GM23338 (cell line): Measurements from ENCODE around the gene SLC30A10. TPM values are rescaled to one million over a fixed set of nuclear protein-coding genes. Genes with fewer than 3 reads are reported as not detected.

Source experiments
- ATAC-seq: fragments of 200-7000 bp; cut with Tn5 transposase; 3 replicates; pipeline ENCODE4 v1.9.1; 2020
- DNase-seq: peaks from one replicate; pipeline ENCODE4 v3.0.0-alpha.2; 2015; ENCODE audit warnings: low spot score
- H2AFZ ChIP-seq: fragments of 200-600 bp; sonication (generic); 2 replicates; pipeline ENCODE4 v1.8.0; 2016; ENCODE audit warnings: antibody characterized with exemption, mild to moderate bottlenecking, moderate library complexity
- H3F3A ChIP-seq: fragments of 200-600 bp; sonication (generic); replicated peaks from 2 replicates; pipeline ENCODE4 v1.8.0; 2017; ENCODE audit warnings: antibody characterized with exemption, mixed run types, low read depth
- H3K27ac ChIP-seq: fragments of 200-600 bp; sonication (generic); 2 replicates; pipeline ENCODE4 v1.6.1; 2016; ENCODE audit warnings: low read depth
- H3K27me3 ChIP-seq: fragments of 200-600 bp; sonication (generic); 2 replicates; pipeline ENCODE4 v1.8.0; 2016; ENCODE audit warnings: mild to moderate bottlenecking, mixed run types, moderate library complexity; ENCODE audit not compliant: insufficient read depth
- H3K36me3 ChIP-seq: fragments of 200-600 bp; sonication (generic); 2 replicates; pipeline ENCODE4 v1.8.0; 2016; ENCODE audit warnings: mild to moderate bottlenecking; ENCODE audit not compliant: insufficient read depth
- H3K4me1 ChIP-seq: fragments of 200-600 bp; sonication (generic); 2 replicates; pipeline ENCODE4 v1.8.0; 2016; ENCODE audit warnings: mild to moderate bottlenecking, moderate library complexity; ENCODE audit not compliant: insufficient read depth
- H3K4me2 ChIP-seq: fragments of 200-600 bp; sonication (generic); 2 replicates; pipeline ENCODE4 v1.7.1; 2017; ENCODE audit warnings: mixed run types
- H3K4me3 ChIP-seq: fragments of 200-600 bp; sonication (generic); 2 replicates; pipeline ENCODE4 v1.6.1; 2016; ENCODE audit warnings: mixed run types
- H3K79me2 ChIP-seq: fragments of 200-600 bp; sonication (generic); replicated peaks from 2 replicates; pipeline ENCODE4 v1.8.0; 2017; ENCODE audit warnings: mild to moderate bottlenecking; ENCODE audit not compliant: insufficient read depth
- H3K9me2 ChIP-seq: fragments of 200-600 bp; sonication (generic); 2 replicates; pipeline ENCODE4 v1.8.0; 2017; ENCODE audit not compliant: insufficient read depth
- H4K20me1 ChIP-seq: fragments of 200-600 bp; sonication (generic); replicated peaks from 2 replicates; pipeline ENCODE4 v1.8.0; 2017; ENCODE audit warnings: mild to moderate bottlenecking; ENCODE audit not compliant: insufficient read depth
- H3K27ac Mint-ChIP-seq: 2 replicates; pipeline ENCODE4 v1.8.0; 2020; ENCODE audit warnings: inconsistent platforms, mild to moderate bottlenecking, moderate library complexity, mixed read lengths
- H3K27me3 Mint-ChIP-seq: 3 replicates; pipeline ENCODE4 v1.8.0; 2022; ENCODE audit warnings: low read depth, mild to moderate bottlenecking, moderate library complexity, mixed read lengths, inconsistent platforms; ENCODE audit not compliant: insufficient read depth, poor library complexity
- H3K36me3 Mint-ChIP-seq: 3 replicates; pipeline ENCODE4 v1.8.0; 2021; ENCODE audit warnings: low read depth, mild to moderate bottlenecking, inconsistent platforms, moderate library complexity, mixed read lengths
- H3K4me1 Mint-ChIP-seq: 3 replicates; pipeline ENCODE4 v1.8.0; 2020; ENCODE audit warnings: mild to moderate bottlenecking, inconsistent platforms, mixed read lengths
- H3K4me3 Mint-ChIP-seq: 3 replicates; pipeline ENCODE4 v1.8.0; 2021; ENCODE audit warnings: moderate library complexity, mild to moderate bottlenecking, inconsistent platforms, mixed read lengths
- H3K9me3 Mint-ChIP-seq: 3 replicates; pipeline ENCODE4 v1.8.0; 2020; ENCODE audit warnings: moderate library complexity, mild to moderate bottlenecking, inconsistent platforms, mixed read lengths
- EZH2 ChIP-seq: fragments of 200-600 bp; sonication (generic); IDR thresholded peaks from one replicate; pipeline ENCODE4 v1.8.0; 2017; ENCODE audit warnings: antibody characterized with exemption, mild to moderate bottlenecking, low read depth; ENCODE audit not compliant: unreplicated experiment
- EZH2phosphoT487 ChIP-seq: fragments of 200-600 bp; sonication (generic); IDR thresholded peaks from one replicate; pipeline ENCODE4 v1.8.1; 2018; ENCODE audit warnings: antibody characterized with exemption; ENCODE audit not compliant: unreplicated experiment
- JUNB ChIP-seq: IDR thresholded peaks from one replicate; pipeline ENCODE4 v1.6.1; 2016; ENCODE audit warnings: antibody characterized with exemption; ENCODE audit not compliant: unreplicated experiment
- NANOG ChIP-seq: IDR thresholded peaks from 2 replicates; pipeline ENCODE4 v1.6.1; 2016; ENCODE audit warnings: antibody characterized with exemption, borderline replicate concordance
- POLR2AphosphoS5 ChIP-seq: IDR thresholded peaks from 2 replicates; pipeline ENCODE4 v1.6.1; 2016; ENCODE audit warnings: antibody characterized with exemption, low read depth
- REST ChIP-seq: IDR thresholded peaks from one replicate; pipeline ENCODE4 v1.6.1; 2018; ENCODE audit warnings: antibody characterized with exemption; ENCODE audit not compliant: unreplicated experiment
- STAT1 ChIP-seq: IDR thresholded peaks from one replicate; pipeline ENCODE4 v1.6.1; 2016; ENCODE audit warnings: antibody characterized with exemption; ENCODE audit not compliant: unreplicated experiment
- ZNF114 ChIP-seq: fragments of 250-450 bp; sonication (Bioruptor Pico); IDR thresholded peaks from 2 replicates; pipeline ENCODE4 v1.5.0; 2020; ENCODE audit warnings: mild to moderate bottlenecking, moderate library complexity
- polyA plus RNA-seq: library from polyadenylated mRNA; unstranded; fragments of >200 nt; fragmentation: Nextera tagmentation; extraction: Ambion mirVana; gene quantifications from 2 replicates; pipeline ENCODE4 v1.2.1, GENCODE V29; 2016
- total RNA-seq: library from RNA; depleted of rRNA; stranded (reverse); fragments of >200 nt; shearing (Covaris generic); gene quantifications from 2 replicates; pipeline ENCODE4 v1.2.3, GENCODE V29; 2014
- TF ChIP-seq, protein P1 (sequence below): fragments of 250-450 bp; sonication (Bioruptor Pico); IDR thresholded peaks from 2 replicates; pipeline ENCODE4 v1.5.0; 2020; ENCODE audit warnings: mild to moderate bottlenecking, moderate library complexity
- TF ChIP-seq, protein P2 (sequence below): IDR thresholded peaks from 2 replicates; pipeline ENCODE4 v1.6.1; 2016; ENCODE audit warnings: antibody characterized with exemption
- TF ChIP-seq, protein P3 (sequence below), 2 experiments: fragments of 200-600 bp in 1 of 2; sonication (generic) in 1 of 2; conservative IDR thresholded peaks; 2 replicates each; pipeline versions ENCODE4 v1.5.1 to v1.6.1; 2016 to 2017; ENCODE audit warnings: antibody characterized with exemption in 2 of 2, low read depth in 2 of 2, mild to moderate bottlenecking in 2 of 2, moderate library complexity in 1 of 2

Gene SLC30A10
- total and polyA plus RNA-seq, 2 experiments from 2014 or later = 0.47 to 1.1 TPM

DNA sequence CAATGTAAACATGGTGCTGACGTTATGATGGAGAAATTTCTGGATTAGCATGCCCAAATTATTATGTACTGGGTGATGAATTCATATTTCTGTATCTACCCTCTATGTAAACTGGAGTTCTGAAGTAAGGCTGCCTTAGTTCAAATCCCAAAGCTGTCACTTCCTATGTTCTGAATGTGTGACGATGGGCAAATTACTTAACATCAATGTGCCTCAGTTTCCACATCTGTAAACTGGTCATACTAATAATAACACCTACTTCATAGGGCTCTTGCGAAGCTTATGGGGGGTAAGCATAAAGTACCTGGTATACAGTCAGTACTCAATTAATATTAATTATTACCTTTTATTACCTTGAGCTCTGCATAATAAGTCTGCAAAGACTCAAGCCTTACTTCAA, 45.6 kb downstream of the SLC30A10 start:
- Histone ChIP-seq H3K79me2 (no peaks in the 10 kb centered on the region), H3K36me3 (no peaks in the 10 kb centered on the region), H4K20me1 (no peaks in the 10 kb centered on the region), H3K4me2 (no peak overlapping the region), H3F3A (no peaks in the 10 kb centered on the region), H3K4me3 (no peak overlapping the region), H3K4me1 (no peaks in the 10 kb centered on the region), H3K9me2 (no peaks in the 10 kb centered on the region), H3K27ac (no peak overlapping the region), H2AFZ (no peak overlapping the region), H3K27me3 (no peaks in the 10 kb centered on the region)
- DNase-seq (no peak), ATAC-seq (no peak)
- Mint-ChIP-seq H3K4me1 (peaks cover 8% of the 10 kb centered on the region), H3K36me3 (no peaks in the 10 kb centered on the region), H3K4me3 (no peak overlapping the region), H3K27me3 (no peaks in the 10 kb centered on the region), H3K27ac (no peak overlapping the region), H3K9me3 (peaks cover 11% of the 10 kb centered on the region)
- no peak for TF ChIP-seq POLR2AphosphoS5
- no peak for TF ChIP-seq EZH2
- TF ChIP-seq, protein P1, sequence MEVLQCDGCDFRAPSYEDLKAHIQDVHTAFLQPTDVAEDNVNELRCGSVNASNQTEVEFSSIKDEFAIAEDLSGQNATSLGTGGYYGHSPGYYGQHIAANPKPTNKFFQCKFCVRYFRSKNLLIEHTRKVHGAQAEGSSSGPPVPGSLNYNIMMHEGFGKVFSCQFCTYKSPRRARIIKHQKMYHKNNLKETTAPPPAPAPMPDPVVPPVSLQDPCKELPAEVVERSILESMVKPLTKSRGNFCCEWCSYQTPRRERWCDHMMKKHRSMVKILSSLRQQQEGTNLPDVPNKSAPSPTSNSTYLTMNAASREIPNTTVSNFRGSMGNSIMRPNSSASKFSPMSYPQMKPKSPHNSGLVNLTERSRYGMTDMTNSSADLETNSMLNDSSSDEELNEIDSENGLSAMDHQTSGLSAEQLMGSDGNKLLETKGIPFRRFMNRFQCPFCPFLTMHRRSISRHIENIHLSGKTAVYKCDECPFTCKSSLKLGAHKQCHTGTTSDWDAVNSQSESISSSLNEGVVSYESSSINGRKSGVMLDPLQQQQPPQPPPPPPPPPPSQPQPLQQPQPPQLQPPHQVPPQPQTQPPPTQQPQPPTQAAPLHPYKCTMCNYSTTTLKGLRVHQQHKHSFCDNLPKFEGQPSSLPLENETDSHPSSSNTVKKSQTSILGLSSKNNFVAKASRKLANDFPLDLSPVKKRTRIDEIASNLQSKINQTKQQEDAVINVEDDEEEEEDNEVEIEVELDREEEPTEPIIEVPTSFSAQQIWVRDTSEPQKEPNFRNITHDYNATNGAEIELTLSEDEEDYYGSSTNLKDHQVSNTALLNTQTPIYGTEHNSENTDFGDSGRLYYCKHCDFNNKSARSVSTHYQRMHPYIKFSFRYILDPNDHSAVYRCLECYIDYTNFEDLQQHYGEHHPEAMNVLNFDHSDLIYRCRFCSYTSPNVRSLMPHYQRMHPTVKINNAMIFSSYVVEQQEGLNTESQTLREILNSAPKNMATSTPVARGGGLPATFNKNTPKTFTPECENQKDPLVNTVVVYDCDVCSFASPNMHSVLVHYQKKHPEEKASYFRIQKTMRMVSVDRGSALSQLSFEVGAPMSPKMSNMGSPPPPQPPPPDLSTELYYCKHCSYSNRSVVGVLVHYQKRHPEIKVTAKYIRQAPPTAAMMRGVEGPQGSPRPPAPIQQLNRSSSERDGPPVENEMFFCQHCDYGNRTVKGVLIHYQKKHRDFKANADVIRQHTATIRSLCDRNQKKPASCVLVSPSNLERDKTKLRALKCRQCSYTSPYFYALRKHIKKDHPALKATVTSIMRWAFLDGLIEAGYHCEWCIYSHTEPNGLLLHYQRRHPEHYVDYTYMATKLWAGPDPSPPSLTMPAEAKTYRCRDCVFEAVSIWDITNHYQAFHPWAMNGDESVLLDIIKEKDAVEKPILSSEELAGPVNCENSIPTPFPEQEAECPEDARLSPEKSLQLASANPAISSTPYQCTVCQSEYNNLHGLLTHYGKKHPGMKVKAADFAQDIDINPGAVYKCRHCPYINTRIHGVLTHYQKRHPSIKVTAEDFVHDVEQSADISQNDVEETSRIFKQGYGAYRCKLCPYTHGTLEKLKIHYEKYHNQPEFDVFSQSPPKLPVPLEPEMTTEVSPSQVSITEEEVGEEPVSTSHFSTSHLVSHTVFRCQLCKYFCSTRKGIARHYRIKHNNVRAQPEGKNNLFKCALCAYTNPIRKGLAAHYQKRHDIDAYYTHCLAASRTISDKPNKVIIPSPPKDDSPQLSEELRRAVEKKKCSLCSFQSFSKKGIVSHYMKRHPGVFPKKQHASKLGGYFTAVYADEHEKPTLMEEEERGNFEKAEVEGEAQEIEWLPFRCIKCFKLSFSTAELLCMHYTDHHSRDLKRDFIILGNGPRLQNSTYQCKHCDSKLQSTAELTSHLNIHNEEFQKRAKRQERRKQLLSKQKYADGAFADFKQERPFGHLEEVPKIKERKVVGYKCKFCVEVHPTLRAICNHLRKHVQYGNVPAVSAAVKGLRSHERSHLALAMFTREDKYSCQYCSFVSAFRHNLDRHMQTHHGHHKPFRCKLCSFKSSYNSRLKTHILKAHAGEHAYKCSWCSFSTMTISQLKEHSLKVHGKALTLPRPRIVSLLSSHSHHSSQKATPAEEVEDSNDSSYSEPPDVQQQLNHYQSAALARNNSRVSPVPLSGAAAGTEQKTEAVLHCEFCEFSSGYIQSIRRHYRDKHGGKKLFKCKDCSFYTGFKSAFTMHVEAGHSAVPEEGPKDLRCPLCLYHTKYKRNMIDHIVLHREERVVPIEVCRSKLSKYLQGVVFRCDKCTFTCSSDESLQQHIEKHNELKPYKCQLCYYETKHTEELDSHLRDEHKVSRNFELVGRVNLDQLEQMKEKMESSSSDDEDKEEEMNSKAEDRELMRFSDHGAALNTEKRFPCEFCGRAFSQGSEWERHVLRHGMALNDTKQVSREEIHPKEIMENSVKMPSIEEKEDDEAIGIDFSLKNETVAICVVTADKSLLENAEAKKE = no peak
- TF ChIP-seq ZNF114 (CRISPR knock-in tag) = no peak
- TF ChIP-seq NANOG = no peak
- TF ChIP-seq STAT1 = no peak
- no peak for TF ChIP-seq REST
- TF ChIP-seq EZH2phosphoT487 = no peak
- TF ChIP-seq, protein P2, sequence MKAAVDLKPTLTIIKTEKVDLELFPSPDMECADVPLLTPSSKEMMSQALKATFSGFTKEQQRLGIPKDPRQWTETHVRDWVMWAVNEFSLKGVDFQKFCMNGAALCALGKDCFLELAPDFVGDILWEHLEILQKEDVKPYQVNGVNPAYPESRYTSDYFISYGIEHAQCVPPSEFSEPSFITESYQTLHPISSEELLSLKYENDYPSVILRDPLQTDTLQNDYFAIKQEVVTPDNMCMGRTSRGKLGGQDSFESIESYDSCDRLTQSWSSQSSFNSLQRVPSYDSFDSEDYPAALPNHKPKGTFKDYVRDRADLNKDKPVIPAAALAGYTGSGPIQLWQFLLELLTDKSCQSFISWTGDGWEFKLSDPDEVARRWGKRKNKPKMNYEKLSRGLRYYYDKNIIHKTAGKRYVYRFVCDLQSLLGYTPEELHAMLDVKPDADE = no peak
- TF ChIP-seq JUNB = no peak
- TF ChIP-seq, protein P3, sequence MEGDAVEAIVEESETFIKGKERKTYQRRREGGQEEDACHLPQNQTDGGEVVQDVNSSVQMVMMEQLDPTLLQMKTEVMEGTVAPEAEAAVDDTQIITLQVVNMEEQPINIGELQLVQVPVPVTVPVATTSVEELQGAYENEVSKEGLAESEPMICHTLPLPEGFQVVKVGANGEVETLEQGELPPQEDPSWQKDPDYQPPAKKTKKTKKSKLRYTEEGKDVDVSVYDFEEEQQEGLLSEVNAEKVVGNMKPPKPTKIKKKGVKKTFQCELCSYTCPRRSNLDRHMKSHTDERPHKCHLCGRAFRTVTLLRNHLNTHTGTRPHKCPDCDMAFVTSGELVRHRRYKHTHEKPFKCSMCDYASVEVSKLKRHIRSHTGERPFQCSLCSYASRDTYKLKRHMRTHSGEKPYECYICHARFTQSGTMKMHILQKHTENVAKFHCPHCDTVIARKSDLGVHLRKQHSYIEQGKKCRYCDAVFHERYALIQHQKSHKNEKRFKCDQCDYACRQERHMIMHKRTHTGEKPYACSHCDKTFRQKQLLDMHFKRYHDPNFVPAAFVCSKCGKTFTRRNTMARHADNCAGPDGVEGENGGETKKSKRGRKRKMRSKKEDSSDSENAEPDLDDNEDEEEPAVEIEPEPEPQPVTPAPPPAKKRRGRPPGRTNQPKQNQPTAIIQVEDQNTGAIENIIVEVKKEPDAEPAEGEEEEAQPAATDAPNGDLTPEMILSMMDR (conservative IDR thresholded peaks at IDR 0.05; ENCODE audit: low read depth in 2 of 2) = no peak
